ENCODE measurements around the gene FBLN5. TPM values are rescaled to one million over a fixed set of nuclear protein-coding genes. Genes with fewer than 3 reads are reported as not detected.

FBLN5 gene
- total and polyA plus RNA-seq, 2 of the 4 experiments (the other 2 are of a cell fraction) = 10.6 to 76.4 TPM

GRCh38 chr14:91980157-91980556 is 32.7 kb upstream of the FBLN5 start:
- Histone ChIP-seq H2BK20ac (ENCODE audit: low read depth, low read length) (no peak overlapping the region), H3K9ac (ENCODE audit: low read depth, low read length) (no peak overlapping the region), H3K27ac (ENCODE audit: insufficient read depth, low read length) (no peak overlapping the region), H3K9me1 (ENCODE audit: insufficient read depth, low read length) (peaks cover 6% of the 10 kb centered on the region), H3K4me3 (ENCODE audit: insufficient read depth, low read depth, low read length) (no peak overlapping the region), H3K27me3 (ENCODE audit: control insufficient read depth, insufficient read depth, low read length) (no peaks in the 10 kb centered on the region), H4K5ac (ENCODE audit: low read depth, low read length) (no peak overlapping the region), H3K23ac (ENCODE audit: low read depth, low read length) (no peak overlapping the region), H3K14ac (replicated peaks; ENCODE audit: low read depth, low read length) (no peak overlapping the region), H4K91ac (ENCODE audit: insufficient read depth, low read depth, low read length) (no peak overlapping the region), H3K18ac (ENCODE audit: low read depth, low read length) (no peak overlapping the region), H4K20me1 (ENCODE audit: insufficient read depth, low read length) (no peaks in the 10 kb centered on the region), H3K36me3 (ENCODE audit: control insufficient read depth, insufficient read depth, low read length) (peaks cover 3% of the 10 kb centered on the region; the same call in 1 of the 2 replicates), H2BK15ac (ENCODE audit: low read depth, low read length) (no peak overlapping the region), H2BK5ac (ENCODE audit: low read depth, low read length, poor library complexity, severe bottlenecking) (peak overlapping the region; percentile 54), H3K9me3 (ENCODE audit: control insufficient read depth, insufficient read depth, low read length) (no peaks in the 10 kb centered on the region), H2AK9ac (replicated peaks; ENCODE audit: low read depth, low read length, poor library complexity) (no peak overlapping the region), H3K4ac (ENCODE audit: low read depth, low read length) (no peak overlapping the region), H2BK120ac (ENCODE audit: low read depth, low read length) (no peak overlapping the region), H2AK5ac (ENCODE audit: low read depth, low read length) (no peak overlapping the region), H3K79me1 (ENCODE audit: low read depth in 1 of 2, low read length in 2 of 2) (peaks cover 12 to 31% of the 10 kb centered on the region in 2 experiments), H3K4me1 (ENCODE audit: control insufficient read depth, insufficient read depth, low read length) (peaks cover 3% of the 10 kb centered on the region; the same call in 1 of the 2 replicates), H2AFZ (replicated peaks; ENCODE audit: low read length, poor library complexity) (no peak overlapping the region), H4K8ac (ENCODE audit: low read depth in 2 of 2, low read length in 2 of 2) (no peak overlapping the region), H3K4me2 (ENCODE audit: low read depth, low read length) (no peak overlapping the region), H3K56ac (ENCODE audit: extremely low read depth, insufficient read depth, low read length) (no peak overlapping the region)
- TF ChIP-seq MXI1 (IDR thresholded peaks at IDR 0.05; ENCODE audit: borderline replicate concordance, low read depth, low read length) = no peak
- TF ChIP-seq BHLHE40 (IDR thresholded peaks at IDR 0.05; ENCODE audit: low read depth, low read length) = peak; percentile 91
- peak; percentile 88 for TF ChIP-seq FOS (IDR thresholded peaks at IDR 0.05; ENCODE audit: low read depth, low read length)
- TF ChIP-seq, protein P1, sequence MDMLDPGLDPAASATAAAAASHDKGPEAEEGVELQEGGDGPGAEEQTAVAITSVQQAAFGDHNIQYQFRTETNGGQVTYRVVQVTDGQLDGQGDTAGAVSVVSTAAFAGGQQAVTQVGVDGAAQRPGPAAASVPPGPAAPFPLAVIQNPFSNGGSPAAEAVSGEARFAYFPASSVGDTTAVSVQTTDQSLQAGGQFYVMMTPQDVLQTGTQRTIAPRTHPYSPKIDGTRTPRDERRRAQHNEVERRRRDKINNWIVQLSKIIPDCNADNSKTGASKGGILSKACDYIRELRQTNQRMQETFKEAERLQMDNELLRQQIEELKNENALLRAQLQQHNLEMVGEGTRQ (IDR thresholded peaks at IDR 0.05; ENCODE audit: low read depth, low read length) = peak; percentile 85
- no peak for TF ChIP-seq RCOR1 (IDR thresholded peaks at IDR 0.05; ENCODE audit: insufficient replicate concordance, low read length)
- TF ChIP-seq POLR2A (IDR thresholded peaks at IDR 0.05; ENCODE audit: low read depth, low read length) = no peak
- TF ChIP-seq CEBPB (IDR thresholded peaks at IDR 0.05; ENCODE audit: low read depth, low read length) = no peak
- no peak for TF ChIP-seq MAZ (IDR thresholded peaks at IDR 0.05; ENCODE audit: borderline replicate concordance, low read depth, low read length)
- TF ChIP-seq CHD1 (IDR thresholded peaks at IDR 0.05; ENCODE audit: low read depth, low read length) = no peak
- no peak for TF ChIP-seq RAD21 (IDR thresholded peaks at IDR 0.05; ENCODE audit: low read length)
- TF ChIP-seq MAFK (IDR thresholded peaks at IDR 0.05; ENCODE audit: low read depth, low read length) = peak; percentile 65
- DNase-seq = peak; percentile 96
- ChIA-PET CTCF (interaction anchor here (2.3 kb wide), 1 partner anchor 17 kb away, joined by 9 read pairs; no protein-coding TSS in a partner anchor), POLR2A (ENCODE audit: unreplicated experiment) (interaction anchor here (0.5 kb wide), 1 partner anchor 35 kb away, joined by 15 read pairs; no protein-coding TSS in a partner anchor)
- ATAC-seq (ENCODE audit: low read depth) = peak; percentile 81
- intact Hi-C loops (cut with micrococcal nuclease) (no loop called here), dilution Hi-C loops (cut with HindIII; ENCODE audit: low sequenced_read_pairs, unreplicated experiment) (no loop called here), in situ Hi-C loops (cut with MboI; ENCODE audit: low sequenced_read_pairs) (no loop called here)
- no TSS peak for BruUV-seq (replicated peaks)

Data from IMR-90 (cell line).